Measurements from ENCODE around the gene DLGAP1.

The DLGAP1 gene

GRCh38 chr18:3875376-3875775 is 579.7 kb downstream of the DLGAP1 start:
- H3K27ac Mint-ChIP-seq = no peak overlapping the region
- H3K27me3 Mint-ChIP-seq = peaks cover 14% of the 10 kb centered on the region
- no peak overlapping the region for H3K4me3 Mint-ChIP-seq
- no peaks in the 10 kb centered on the region for H3K36me3 Mint-ChIP-seq
- no peaks in the 10 kb centered on the region for H3K4me1 Mint-ChIP-seq
- no peaks in the 10 kb centered on the region for H3K9me3 Mint-ChIP-seq

GRCh38 chr18:3874581-3874980 is 580.5 kb downstream of the DLGAP1 start:
- H3K9me3 Mint-ChIP-seq = no peaks in the 10 kb centered on the region
- H3K4me3 Mint-ChIP-seq = no peak overlapping the region
- peaks cover 14% of the 10 kb centered on the region for H3K27me3 Mint-ChIP-seq
- no peak overlapping the region for H3K27ac Mint-ChIP-seq
- H3K36me3 Mint-ChIP-seq = no peaks in the 10 kb centered on the region
- no peaks in the 10 kb centered on the region for H3K4me1 Mint-ChIP-seq

GRCh38 chr18:3874125-3874524 is 581.0 kb downstream of the DLGAP1 start:
- H3K27me3 Mint-ChIP-seq = peaks cover 14% of the 10 kb centered on the region
- no peak overlapping the region for H3K27ac Mint-ChIP-seq
- H3K4me3 Mint-ChIP-seq = no peak overlapping the region
- no peaks in the 10 kb centered on the region for H3K4me1 Mint-ChIP-seq
- no peaks in the 10 kb centered on the region for H3K36me3 Mint-ChIP-seq
- H3K9me3 Mint-ChIP-seq = no peaks in the 10 kb centered on the region

- Mint-ChIP-seq H3K9me3 (no peaks in the 10 kb centered on the region), H3K36me3 (no peaks in the 10 kb centered on the region), H3K4me1 (no peaks in the 10 kb centered on the region), H3K27ac (no peak overlapping the region), H3K4me3 (no peak overlapping the region), H3K27me3 (peaks cover 15% of the 10 kb centered on the region)
Measured at GRCh38 chr18:3873698-3874097, 581.4 kb downstream of the DLGAP1 start.

GRCh38 chr18:3873211-3873610 is 581.9 kb downstream of the DLGAP1 start:
- no peaks in the 10 kb centered on the region for H3K4me1 Mint-ChIP-seq
- H3K4me3 Mint-ChIP-seq = no peak overlapping the region
- H3K9me3 Mint-ChIP-seq = no peaks in the 10 kb centered on the region
- H3K27ac Mint-ChIP-seq = no peak overlapping the region
- H3K27me3 Mint-ChIP-seq = peaks cover 15% of the 10 kb centered on the region
- no peaks in the 10 kb centered on the region for H3K36me3 Mint-ChIP-seq

- Mint-ChIP-seq H3K4me3 (no peak overlapping the region), H3K27ac (no peak overlapping the region), H3K4me1 (no peaks in the 10 kb centered on the region), H3K36me3 (no peaks in the 10 kb centered on the region), H3K9me3 (no peaks in the 10 kb centered on the region), H3K27me3 (peaks cover 15% of the 10 kb centered on the region)
Measured at GRCh38 chr18:3872641-3873040, 582.5 kb downstream of the DLGAP1 start.

- H3K27ac Mint-ChIP-seq = no peak overlapping the region
- no peaks in the 10 kb centered on the region for H3K4me1 Mint-ChIP-seq
- H3K4me3 Mint-ChIP-seq = no peak overlapping the region
- no peaks in the 10 kb centered on the region for H3K36me3 Mint-ChIP-seq
- no peaks in the 10 kb centered on the region for H3K9me3 Mint-ChIP-seq
- peaks cover 16% of the 10 kb centered on the region for H3K27me3 Mint-ChIP-seq
Measured at GRCh38 chr18:3871687-3872086, 583.4 kb downstream of the DLGAP1 start.

GRCh38 chr18:3870914-3871313 is 584.2 kb downstream of the DLGAP1 start:
- H3K27me3 Mint-ChIP-seq = peaks cover 15% of the 10 kb centered on the region

GRCh38 chr18:3869848-3870247 is 585.3 kb downstream of the DLGAP1 start:
- Mint-ChIP-seq H3K4me3 (no peak overlapping the region), H3K9me3 (no peaks in the 10 kb centered on the region), H3K27me3 (peaks cover 16% of the 10 kb centered on the region), H3K4me1 (no peaks in the 10 kb centered on the region), H3K36me3 (no peaks in the 10 kb centered on the region), H3K27ac (no peak overlapping the region)

More at GRCh38 chr18:3870914-3871313, 584.2 kb downstream of the DLGAP1 start:
- Mint-ChIP-seq H3K4me3 (no peak overlapping the region), H3K9me3 (no peaks in the 10 kb centered on the region), H3K4me1 (no peaks in the 10 kb centered on the region), H3K36me3 (no peaks in the 10 kb centered on the region), H3K27ac (no peak overlapping the region)

GRCh38 chr18:3867864-3868311 is 587.2 kb downstream of the DLGAP1 start:
- Mint-ChIP-seq H3K4me3 (no peak overlapping the region), H3K4me1 (no peaks in the 10 kb centered on the region), H3K27ac (no peak overlapping the region)

GRCh38 chr18:3867236-3867635 is 587.9 kb downstream of the DLGAP1 start:
- H3K4me3 Mint-ChIP-seq = no peak overlapping the region
- no peak overlapping the region for H3K27ac Mint-ChIP-seq

More at GRCh38 chr18:3867864-3868311, 587.2 kb downstream of the DLGAP1 start:
- Mint-ChIP-seq H3K27me3 (peaks cover 15% of the 10 kb centered on the region), H3K36me3 (no peaks in the 10 kb centered on the region), H3K9me3 (no peaks in the 10 kb centered on the region)

GRCh38 chr18:3864669-3865298 is 590.3 kb downstream of the DLGAP1 start:
- Mint-ChIP-seq H3K4me1 (no peaks in the 10 kb centered on the region), H3K36me3 (no peaks in the 10 kb centered on the region), H3K9me3 (no peaks in the 10 kb centered on the region), H3K27ac (no peak overlapping the region), H3K4me3 (no peak overlapping the region), H3K27me3 (peaks cover 8% of the 10 kb centered on the region)

More at GRCh38 chr18:3867236-3867635, 587.9 kb downstream of the DLGAP1 start:
- no peaks in the 10 kb centered on the region for H3K4me1 Mint-ChIP-seq
- no peaks in the 10 kb centered on the region for H3K9me3 Mint-ChIP-seq
- no peaks in the 10 kb centered on the region for H3K36me3 Mint-ChIP-seq
- peaks cover 11% of the 10 kb centered on the region for H3K27me3 Mint-ChIP-seq

- peaks cover 6% of the 10 kb centered on the region for H3K27me3 Mint-ChIP-seq
- no peaks in the 10 kb centered on the region for H3K4me1 Mint-ChIP-seq
- H3K27ac Mint-ChIP-seq = no peak overlapping the region
- H3K36me3 Mint-ChIP-seq = no peaks in the 10 kb centered on the region
- no peaks in the 10 kb centered on the region for H3K9me3 Mint-ChIP-seq
- H3K4me3 Mint-ChIP-seq = no peak overlapping the region
Measured at GRCh38 chr18:3863593-3863992, 591.5 kb downstream of the DLGAP1 start.

- Mint-ChIP-seq H3K36me3 (no peaks in the 10 kb centered on the region), H3K4me3 (no peak overlapping the region), H3K9me3 (no peaks in the 10 kb centered on the region), H3K27me3 (peaks cover 5% of the 10 kb centered on the region), H3K4me1 (no peaks in the 10 kb centered on the region), H3K27ac (no peak overlapping the region)
Measured at GRCh38 chr18:3863006-3863405, 592.1 kb downstream of the DLGAP1 start.

GRCh38 chr18:3861495-3861894 is 593.6 kb downstream of the DLGAP1 start:
- H3K27me3 Mint-ChIP-seq = peaks cover 2% of the 10 kb centered on the region
- H3K4me1 Mint-ChIP-seq = no peaks in the 10 kb centered on the region
- no peaks in the 10 kb centered on the region for H3K36me3 Mint-ChIP-seq
- no peaks in the 10 kb centered on the region for H3K9me3 Mint-ChIP-seq
- no peak overlapping the region for H3K27ac Mint-ChIP-seq
- H3K4me3 Mint-ChIP-seq = no peak overlapping the region

GRCh38 chr18:3857544-3857943 is 597.6 kb downstream of the DLGAP1 start:
- Mint-ChIP-seq H3K9me3 (no peaks in the 10 kb centered on the region), H3K4me3 (no peak overlapping the region), H3K27me3 (peaks cover 2% of the 10 kb centered on the region), H3K27ac (no peak overlapping the region), H3K36me3 (no peaks in the 10 kb centered on the region), H3K4me1 (no peaks in the 10 kb centered on the region)

GRCh38 chr18:3855966-3856365 is 599.1 kb downstream of the DLGAP1 start:
- no peak overlapping the region for H3K4me3 Mint-ChIP-seq
- H3K9me3 Mint-ChIP-seq = peaks cover 5% of the 10 kb centered on the region
- no peak overlapping the region for H3K27ac Mint-ChIP-seq
- H3K4me1 Mint-ChIP-seq = no peaks in the 10 kb centered on the region
- H3K27me3 Mint-ChIP-seq = peaks cover 2% of the 10 kb centered on the region
- H3K36me3 Mint-ChIP-seq = no peaks in the 10 kb centered on the region

Data from activated naive CD4-positive, alpha-beta T cell treated with anti-CD3 and anti-CD28 coated beads, Interleukin-2, amount 50 U/mL, for 24 hours (primary cell).